Sciatic nerve (tissue), 2 donors: ENCODE results near the gene ADORA3. TPM values are rescaled to one million over a fixed set of nuclear protein-coding genes. Genes with fewer than 3 reads are reported as not detected.

Experiments used
- ATAC-seq: fragments of 200-7000 bp; cut with Tn5 transposase; one replicate; pipeline ENCODE4 v1.9.1; 2020; ENCODE audit warnings: mild to moderate bottlenecking, moderate library complexity
- DNase-seq: peaks from one replicate; pipeline ENCODE4 v3.0.0-alpha.2; 2020; ENCODE audit warnings: low spot score
- intact Hi-C: fragments of 100-400 bp; cut with DNase I; formaldehyde crosslinking; loops from one replicate; pipeline ENCODE4 v1.14.2; 2022
- total RNA-seq: library from RNA; stranded (reverse); fragmentation: NEBNext Ultra II Directional; extraction: Animal tissue kit (Norgen Biotek cat#: 25700); gene quantifications from one replicate; pipeline ENCODE4 v1.2.1, GENCODE V29; 2021
- donor health status: DM: no; HTN: no; CAD: no.
- donor health status: DM: no; HTN: no; CAD: no.

Gene ADORA3
- total RNA-seq, 1 donor from 2014 or later, result 3.8 TPM

DNA sequence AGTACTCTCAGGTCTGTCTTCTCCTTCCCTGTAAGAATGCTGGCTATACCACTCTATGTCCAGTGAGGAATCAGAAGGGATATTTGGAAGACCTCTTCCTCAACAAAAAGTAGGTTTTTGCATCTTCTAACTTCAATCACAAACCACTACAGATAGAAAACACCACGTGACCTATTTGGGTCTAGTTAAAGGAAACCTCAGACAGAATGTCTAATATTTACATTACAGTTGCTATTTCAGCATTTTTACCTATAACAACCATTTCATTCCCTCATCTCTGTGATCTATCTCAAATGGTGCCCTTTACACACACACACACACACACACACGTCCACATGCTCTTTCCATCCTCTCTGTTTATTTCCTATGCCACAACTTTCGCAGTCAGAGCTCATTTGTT lies 7.9 kb upstream of the ADORA3 start:
- DNase-seq (no peak), ATAC-seq (no peak)
- intact Hi-C loops, result no loop called here

DNA sequence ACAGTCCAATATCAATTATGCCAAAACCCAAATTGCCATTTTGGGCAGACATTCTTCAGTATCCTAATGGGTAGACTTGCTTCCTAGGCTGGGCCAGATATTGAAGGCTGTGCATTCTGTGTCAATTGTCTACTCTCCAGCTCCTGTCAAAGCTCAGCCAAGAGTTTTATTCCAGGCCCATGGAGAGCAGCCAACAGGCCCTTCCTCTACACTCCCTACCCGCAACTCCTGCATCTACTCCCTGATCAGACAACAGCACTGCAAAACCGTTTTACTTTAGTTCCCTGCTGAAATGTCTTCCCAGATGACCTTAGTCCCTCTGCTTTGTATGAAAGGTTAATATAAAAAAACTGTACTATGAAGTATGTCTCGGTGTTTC lies 6.6 kb upstream of the ADORA3 start:
- DNase-seq (no peak), ATAC-seq (no peak)
- intact Hi-C loops, result loop anchor here (5.0 to 10.0 kb wide), 2 partner anchors 142 to 235 kb away; no protein-coding TSS in a partner anchor

DNA sequence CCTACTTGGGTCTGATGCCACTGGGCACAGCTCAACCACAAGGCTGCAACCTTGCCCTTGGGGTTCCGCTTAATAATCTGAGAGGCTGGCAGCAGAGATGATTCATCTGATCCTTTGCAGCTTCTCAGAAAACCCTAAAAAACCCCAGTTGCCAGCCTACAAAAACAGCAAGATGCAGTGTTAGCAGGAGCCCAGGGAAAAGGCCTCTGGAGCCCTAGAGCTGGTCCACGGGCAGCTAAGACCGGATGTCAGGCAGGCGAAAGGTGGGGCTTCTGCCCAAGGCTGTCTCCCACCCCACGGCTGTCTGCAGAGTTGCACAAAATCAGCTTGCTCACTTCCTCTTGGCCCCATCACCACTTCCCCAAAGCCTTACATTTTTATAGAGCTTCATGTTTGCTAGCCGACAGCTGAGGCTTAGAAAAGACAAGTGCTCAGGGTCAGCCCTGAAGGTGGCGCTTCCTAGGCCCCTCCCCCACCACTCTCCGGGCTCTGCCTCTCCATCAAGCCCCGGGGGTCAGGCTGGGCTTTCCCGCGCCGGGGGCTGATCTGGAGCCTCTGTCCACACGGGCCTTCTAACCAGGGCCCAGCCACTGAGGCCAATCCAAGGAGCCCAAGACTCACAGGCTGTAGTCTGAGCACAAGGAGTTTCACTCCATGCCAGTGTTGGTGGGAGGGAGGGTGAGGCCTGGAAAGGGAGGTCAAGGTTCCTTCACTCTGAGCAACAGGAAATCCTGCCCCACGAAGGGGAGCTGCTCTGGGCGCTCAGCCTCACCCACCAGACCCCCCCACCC lies 4.2 kb upstream of the ADORA3 start:
- peak; percentile 87 for ATAC-seq
- DNase-seq, result peak; percentile 87
- intact Hi-C loops, result loop anchor here (5.0 to 10.0 kb wide), 2 partner anchors 145 to 237 kb away; no protein-coding TSS in a partner anchor

DNA sequence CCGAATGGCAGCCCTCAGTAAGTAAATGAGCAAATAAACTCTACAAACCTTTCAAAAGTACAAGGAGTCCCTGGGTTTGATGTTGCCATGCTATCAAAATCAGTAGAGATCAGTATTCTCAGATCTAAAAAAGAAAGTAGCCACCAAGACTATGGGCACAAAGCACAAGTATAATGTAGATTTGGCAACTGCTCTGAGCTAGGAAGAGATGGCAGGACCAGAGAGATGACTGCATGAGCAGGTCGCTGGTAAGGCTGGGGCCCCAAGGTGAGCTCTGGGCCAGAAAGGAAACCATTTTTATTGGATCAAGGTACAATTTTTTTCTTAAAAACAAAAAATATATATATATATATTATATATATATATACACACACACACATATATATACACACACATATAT lies 3.1 kb upstream of the ADORA3 start:
- intact Hi-C loops, result loop anchor here (5.0 to 10.0 kb wide), 2 partner anchors 146 to 238 kb away; no protein-coding TSS in a partner anchor
- ATAC-seq, result no peak
- no peak for DNase-seq

DNA sequence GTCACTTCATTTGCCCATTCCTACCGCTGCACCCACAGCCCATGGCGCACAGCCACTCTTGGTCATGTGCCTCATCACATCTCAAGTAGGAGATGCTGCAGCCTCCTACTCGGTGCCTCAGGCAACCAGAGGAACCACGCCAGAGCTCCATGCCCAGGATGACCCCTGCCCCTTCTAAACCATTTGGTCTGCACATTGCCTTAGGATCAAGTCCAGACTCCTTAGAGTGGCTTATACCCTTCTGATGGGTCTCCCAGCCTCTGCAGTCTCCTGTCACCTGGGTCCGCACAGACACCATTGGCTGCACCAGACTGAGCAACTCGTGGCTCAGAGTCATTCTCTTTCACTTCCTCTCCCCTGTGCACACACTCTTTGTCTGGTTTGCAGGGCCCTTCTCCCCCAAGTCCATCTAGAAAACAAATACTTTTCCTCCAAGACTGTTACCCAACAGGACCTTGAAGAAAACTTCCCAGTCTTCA lies 2.2 kb upstream of the ADORA3 start:
- no peak for DNase-seq
- intact Hi-C loops, result loop anchor here (5.0 to 10.0 kb wide), 2 partner anchors 147 to 239 kb away; no protein-coding TSS in a partner anchor

DNA sequence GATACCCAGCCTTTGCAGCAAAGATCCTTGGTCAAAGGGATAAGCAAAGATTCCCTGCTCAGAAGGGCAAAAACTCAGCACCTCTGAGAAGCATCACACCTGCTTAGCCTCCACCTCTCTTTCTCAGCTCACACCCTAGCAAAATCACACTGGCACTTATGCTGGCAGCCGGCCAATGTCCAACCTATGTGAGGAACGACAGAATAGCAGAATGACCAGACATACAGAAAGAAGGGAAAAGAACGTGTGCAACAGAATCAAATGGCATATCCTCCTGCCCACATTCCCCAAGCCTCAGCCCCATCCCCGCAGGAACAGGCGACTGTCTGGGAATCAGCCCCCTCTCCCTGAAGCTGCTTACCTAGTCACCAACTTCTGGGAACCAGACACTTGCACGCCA lies 664 bp upstream of the ADORA3 start:
- DNase-seq (no peak), ATAC-seq (no peak)
- intact Hi-C loops, result loop anchor here (10.0 kb wide), 1 partner anchor 241 kb away; no protein-coding TSS in a partner anchor

More for the DNA sequence above, 2.2 kb upstream of the ADORA3 start:
- ATAC-seq, result no peak

DNA sequence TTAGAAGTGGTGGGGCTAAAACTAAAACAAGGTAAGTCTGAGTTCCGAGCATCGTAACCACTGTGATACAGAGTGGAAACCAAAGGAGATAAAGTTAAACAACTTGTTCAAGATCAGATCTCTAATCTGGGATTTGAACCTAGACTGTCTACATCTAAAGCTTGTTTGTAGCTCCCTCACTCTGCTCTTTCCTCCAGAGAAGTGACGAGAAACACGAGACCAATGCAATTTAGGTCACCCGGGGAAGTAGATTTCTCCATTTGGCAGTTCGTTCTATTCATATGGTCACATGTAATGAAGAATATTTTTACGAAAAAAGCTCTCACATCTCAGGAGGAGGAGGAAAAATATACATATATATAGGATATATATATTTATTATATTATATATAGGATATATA lies 1.8 kb downstream of the ADORA3 start:
- ATAC-seq (no peak), DNase-seq (no peak)
- intact Hi-C loops, result loop anchor here (10.0 kb wide), 1 partner anchor 243 kb away; no protein-coding TSS in a partner anchor

DNA sequence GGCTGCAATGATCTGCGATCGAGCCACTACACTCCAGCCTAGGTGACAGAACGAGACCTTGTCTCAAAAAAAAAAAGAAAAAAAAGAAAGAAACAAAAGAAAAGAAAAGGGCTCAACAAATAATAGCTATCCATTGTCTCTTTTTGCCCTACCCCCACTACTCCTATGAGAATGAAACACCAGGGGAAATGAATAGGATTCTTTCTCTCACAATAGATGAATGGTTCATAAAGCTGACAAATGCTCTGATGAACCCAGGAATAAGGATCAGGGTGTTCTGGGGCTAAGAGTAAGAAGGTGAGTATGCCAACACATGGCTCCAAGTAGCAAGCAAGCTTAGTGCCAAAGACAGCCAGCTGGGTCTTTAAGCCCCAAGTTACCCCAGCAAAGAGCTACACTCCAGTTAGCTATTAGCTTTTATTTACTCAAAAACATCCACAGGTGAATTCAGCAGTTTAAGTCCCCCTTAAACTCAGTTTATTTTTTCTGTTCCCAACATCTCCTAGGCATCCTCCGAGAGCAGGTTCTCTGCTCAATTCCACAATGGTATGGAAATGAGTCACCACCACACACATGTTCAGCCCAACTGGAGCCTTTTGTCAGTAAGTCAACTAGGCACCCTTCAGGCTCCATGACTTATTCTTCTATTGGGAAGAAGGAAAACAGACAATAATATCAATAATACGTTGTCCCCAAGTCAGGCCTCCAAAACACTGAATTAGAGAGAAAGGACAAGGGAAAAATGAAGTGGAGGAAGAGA lies 4.2 kb downstream of the ADORA3 start:
- no peak for DNase-seq
- intact Hi-C loops, result no loop called here
- ATAC-seq, result no peak

DNA sequence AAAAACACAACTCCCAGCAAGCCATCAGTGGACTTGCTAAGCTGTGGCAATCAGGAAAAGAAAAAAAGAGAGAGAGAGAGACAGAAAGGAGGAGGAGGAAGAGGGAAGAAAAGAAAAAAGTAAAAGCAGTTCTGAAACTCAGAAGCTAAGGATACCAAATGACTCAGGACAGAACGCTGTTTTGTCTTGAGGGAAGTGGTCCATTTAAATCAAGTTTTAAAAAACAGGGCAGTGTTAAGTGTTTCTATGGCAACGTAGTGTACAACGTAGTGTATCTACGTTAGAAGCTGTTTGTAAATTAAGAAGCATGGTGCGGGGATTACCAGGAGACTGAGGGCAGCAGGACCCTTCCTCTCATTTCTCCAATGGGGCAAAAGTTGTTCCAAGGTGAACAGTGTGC lies 5.8 kb downstream of the ADORA3 start:
- intact Hi-C loops, result no loop called here
- DNase-seq (no peak), ATAC-seq (no peak)

DNA sequence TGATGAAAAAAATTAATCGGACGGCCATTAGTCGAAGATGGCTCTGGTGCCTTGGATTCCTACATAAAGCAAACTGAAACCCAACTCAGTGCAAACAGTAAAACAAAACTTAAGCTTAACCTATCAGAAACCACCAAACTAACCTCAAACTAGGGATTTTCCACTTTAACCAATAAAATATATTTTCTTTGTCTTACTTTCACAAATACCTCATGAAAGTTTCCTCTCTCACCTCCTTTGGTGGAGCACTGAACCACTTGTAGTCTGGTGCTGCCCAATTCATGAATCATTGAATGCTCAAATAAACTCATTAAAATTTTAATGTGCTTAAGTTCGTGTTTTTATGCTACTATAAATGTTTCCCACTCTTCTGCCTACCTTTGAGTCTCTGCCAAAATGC lies 7.0 kb downstream of the ADORA3 start:
- intact Hi-C loops, result no loop called here
- DNase-seq (no peak), ATAC-seq (no peak)

DNA sequence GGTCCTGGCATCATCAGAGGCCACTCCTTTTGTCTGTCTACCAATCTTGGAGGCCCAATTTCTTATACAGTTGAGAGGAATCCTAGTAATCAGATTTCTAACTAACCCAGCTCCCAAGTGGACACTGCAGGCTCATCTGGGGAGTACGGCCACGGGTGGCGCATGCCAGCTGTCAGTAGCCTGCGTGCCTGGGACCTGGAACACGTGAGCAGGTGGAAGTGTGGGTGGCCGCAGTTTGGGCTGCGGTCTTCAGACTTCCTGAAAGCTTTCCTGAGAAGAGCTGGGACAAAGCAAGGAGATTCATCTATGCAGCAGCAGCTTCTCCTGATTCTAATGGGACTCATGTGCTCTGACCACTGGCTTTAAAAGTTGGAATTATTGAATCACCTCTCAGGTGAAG lies 12.4 kb downstream of the ADORA3 start:
- intact Hi-C loops, result no loop called here
- DNase-seq (no peak), ATAC-seq (no peak)

DNA sequence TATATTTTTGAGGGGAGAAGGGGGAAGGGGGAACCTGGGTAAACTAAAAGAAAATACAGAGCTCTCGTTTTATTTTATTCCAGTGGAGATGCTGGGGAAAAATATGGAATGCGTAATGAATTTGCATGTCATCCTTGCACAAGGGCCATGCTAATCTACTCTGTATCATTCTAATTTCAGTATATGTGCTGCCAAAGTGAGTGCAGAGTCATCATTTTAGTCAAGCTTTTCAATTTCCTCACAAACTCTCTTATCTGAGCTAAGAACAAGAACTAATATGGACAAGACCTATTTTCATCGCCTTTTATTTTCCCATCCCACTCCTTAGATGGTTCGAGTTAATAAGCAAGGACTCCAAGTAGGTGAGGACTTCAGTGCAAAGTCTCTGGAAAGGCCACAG lies 13.2 kb downstream of the ADORA3 start:
- no peak for ATAC-seq
- no peak for DNase-seq
- intact Hi-C loops, result no loop called here

DNA sequence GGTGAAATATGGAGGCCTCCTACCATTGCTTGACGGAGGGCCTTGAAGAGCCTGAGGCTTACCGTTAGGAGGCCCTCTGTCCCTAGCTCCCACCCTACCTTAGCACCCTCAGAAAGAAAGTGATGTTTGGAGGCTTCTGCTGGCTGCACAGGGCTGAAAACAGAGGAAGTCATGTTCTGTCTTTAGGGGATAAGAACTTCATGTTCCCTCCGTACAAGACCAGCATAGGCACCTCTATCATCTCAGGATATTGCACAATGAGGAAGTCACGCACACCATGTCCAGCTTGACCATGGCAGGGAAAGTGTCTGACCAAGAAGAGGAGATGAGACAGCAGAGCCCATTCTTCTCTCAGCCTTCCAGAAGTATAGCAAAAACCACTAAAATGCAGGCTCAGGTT lies 13.8 kb downstream of the ADORA3 start:
- peak; percentile 90 for ATAC-seq
- no peak for DNase-seq
- intact Hi-C loops, result loop anchor here (10.0 kb wide), 1 partner anchor 275 kb away; no protein-coding TSS in a partner anchor

DNA sequence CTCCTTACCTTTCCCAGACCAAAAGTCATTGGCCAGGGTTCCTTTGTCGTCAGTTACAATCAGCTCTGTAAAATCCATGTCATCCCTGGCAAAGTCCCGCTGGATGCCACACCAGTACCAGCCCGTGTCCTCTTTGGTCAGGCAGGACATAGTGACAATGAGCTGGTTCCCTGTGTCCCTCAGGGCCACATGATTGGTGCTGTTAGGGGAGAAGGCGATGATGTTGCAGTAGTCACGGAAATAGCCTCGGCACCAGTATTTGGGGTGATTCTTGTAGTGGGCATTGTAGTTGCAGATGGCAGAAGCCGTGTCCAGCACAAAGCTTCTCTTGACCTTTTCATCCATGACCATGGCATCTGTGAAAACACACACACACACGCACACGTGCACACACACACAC lies 14.8 kb downstream of the ADORA3 start:
- DNase-seq (no peak), ATAC-seq (no peak)
- intact Hi-C loops, result loop anchor here (10.0 kb wide), 1 partner anchor 276 kb away; no protein-coding TSS in a partner anchor

DNA sequence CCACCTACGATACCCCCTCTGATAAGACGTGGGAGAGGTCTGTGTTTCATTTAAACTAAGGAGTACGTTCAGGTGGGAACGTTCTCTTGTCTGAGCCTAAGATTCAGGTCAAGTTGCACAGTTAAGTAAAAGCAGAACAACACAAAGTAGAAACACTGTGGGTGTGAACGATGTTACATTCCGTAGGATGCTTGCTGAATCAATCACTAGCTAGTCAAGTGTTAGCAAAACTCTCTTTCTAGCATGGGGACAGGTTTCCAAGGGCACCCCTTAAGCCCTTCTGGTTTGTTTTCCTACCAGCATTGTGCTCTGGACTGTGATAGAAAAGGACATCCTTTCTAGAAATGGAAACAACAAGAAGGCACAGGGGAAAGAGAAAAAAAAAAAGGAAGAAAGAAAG lies 16.3 kb downstream of the ADORA3 start:
- intact Hi-C loops, result loop anchor here (10.0 kb wide), 1 partner anchor 278 kb away; no protein-coding TSS in a partner anchor
- ATAC-seq (no peak), DNase-seq (no peak)

DNA sequence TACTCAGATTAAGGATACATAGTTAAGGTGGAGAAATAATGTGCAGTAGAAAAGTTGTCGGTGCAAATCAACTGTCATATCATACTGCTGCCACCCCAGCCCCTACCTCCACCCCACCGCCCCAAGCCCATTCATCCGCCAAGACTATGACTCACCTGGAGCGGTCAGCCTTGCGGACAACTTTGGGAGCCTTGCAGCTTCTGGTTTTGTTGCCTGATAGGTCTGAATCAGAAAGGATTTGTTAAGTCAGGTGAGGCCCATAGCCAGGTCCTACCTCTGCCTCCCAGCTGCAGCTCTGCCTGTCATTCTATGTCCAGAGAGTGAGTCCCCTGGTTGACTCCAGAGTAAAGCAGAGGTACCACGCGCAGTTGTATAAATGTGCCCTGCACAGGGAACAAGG lies 17.0 kb downstream of the ADORA3 start:
- intact Hi-C loops, result loop anchor here (10.0 kb wide), 1 partner anchor 278 kb away; no protein-coding TSS in a partner anchor
- ATAC-seq, result no peak
- no peak for DNase-seq

DNA sequence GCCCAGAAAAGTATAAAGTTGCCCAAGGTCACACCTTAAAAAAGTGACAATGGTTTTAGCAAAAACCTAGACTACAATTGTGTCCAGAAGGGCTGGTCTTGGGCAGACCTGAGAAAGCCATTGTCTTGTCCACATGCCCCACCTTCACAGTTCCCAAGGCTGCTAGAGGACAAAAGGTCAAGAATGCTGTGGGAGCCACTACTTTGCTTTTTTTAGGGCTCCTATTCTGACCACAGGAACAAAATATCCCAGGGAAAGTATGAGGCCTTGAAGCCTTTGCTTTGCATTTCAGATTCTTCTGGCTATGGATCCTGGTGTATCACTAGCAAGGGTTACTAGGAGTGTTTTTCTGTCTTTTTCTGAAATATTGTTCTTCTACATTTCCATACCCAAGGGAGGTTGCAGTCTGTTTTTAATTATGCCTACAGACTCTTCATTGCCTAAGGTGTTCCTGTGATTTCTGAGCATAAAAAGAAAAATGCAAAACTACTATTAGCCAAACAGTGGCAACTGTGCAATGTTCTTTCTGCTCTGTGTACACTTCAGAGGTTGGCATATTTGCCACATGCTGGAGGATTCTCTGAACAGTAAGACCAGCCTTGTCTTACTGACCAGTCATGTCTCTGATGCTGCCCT lies 18.9 kb downstream of the ADORA3 start:
- no peak for DNase-seq
- intact Hi-C loops, result loop anchor here (10.0 kb wide), 1 partner anchor 280 kb away; no protein-coding TSS in a partner anchor
- no peak for ATAC-seq

DNA sequence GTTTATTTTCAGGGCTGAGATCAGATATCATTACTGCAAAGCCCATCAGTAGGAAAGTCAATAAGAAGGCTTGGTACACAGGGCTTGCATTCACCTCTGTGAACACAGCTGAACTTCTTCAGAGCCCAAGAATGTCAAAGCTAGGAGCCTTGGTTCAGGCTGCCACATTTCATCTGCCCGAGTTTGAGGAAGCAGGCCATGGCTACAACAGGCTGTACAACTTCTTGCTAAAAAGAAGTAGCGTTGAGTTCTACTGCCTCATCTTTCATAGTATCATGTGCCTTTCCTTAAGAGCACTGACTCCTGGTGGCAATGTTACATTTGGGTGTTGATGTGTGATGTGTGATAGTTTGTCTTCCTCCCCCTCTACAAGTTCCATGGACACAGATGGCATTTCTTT lies 19.6 kb downstream of the ADORA3 start:
- intact Hi-C loops, result loop anchor here (10.0 kb wide), 1 partner anchor 281 kb away; no protein-coding TSS in a partner anchor
- ATAC-seq, result no peak
- no peak for DNase-seq

DNA sequence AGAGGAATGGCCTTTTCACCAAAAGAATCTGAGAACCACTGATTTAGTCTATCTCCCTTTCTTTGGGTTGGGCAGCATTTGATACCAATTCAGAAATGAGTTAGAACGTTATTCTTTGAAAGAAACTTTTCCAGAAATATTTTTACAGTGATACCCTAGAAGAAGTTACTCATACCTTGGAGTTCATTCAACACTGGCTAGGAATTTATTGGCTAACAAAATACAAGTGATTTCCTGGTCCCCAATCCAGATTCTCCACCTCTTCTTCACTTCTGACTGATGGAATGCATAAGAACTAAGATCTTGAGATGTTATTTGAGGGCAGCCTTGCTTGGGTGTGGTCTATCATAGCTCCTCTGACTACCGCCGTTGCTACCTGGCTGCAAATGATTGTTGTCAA lies 20.3 kb downstream of the ADORA3 start:
- intact Hi-C loops, result loop anchor here (10.0 kb wide), 1 partner anchor 282 kb away; no protein-coding TSS in a partner anchor
- ATAC-seq (no peak), DNase-seq (no peak)
